Thoracic aorta (tissue), 2 donors: ENCODE data around the gene MPPED1. TPM values are rescaled to one million over a fixed set of nuclear protein-coding genes. Genes with fewer than 3 reads are reported as not detected.

Source experiments
- ATAC-seq: fragments of 150-250 bp; one replicate; pipeline ENCODE4 v1.8.0; 2017; ENCODE audit warnings: low read depth; ENCODE audit not compliant: insufficient number of reproducible peaks, low FRiP score
- DNase-seq: peaks from one replicate; pipeline ENCODE4 v3.0.0-alpha.2; 2020; ENCODE audit warnings: low spot score
- H3K27ac ChIP-seq, 2 donors: fragments of 200-600 bp; sonication (generic); 1 replicate in 1 of 2; 2 replicates in 1 of 2; pipeline ENCODE4 v1.5.1; 2016; ENCODE audit warnings: mild to moderate bottlenecking in 2 of 2, moderate library complexity in 2 of 2
- H3K27me3 ChIP-seq: fragments of 200-600 bp; sonication (generic); replicated peaks from 2 replicates; pipeline ENCODE4 v1.6.0; 2016; ENCODE audit warnings: mild to moderate bottlenecking; ENCODE audit not compliant: insufficient read depth
- H3K36me3 ChIP-seq: fragments of 200-600 bp; sonication (generic); one replicate; pipeline ENCODE4 v1.5.1; 2016
- H3K4me1 ChIP-seq, 2 donors: fragments of 200-600 bp; sonication (generic); 1 replicate in 1 of 2; 2 replicates in 1 of 2; pipeline versions ENCODE4 v1.5.1 to v1.6.0; 2016; ENCODE audit warnings: low read depth in 2 of 2, mild to moderate bottlenecking in 1 of 2; ENCODE audit not compliant: control insufficient read depth in 1 of 2
- H3K4me3 ChIP-seq: fragments of 200-600 bp; sonication (generic); 2 replicates; pipeline ENCODE4 v1.5.1; 2016; ENCODE audit warnings: mild to moderate bottlenecking
- H3K9me3 ChIP-seq: fragments of 200-600 bp; sonication (generic); 2 replicates; pipeline ENCODE4 v1.5.1; 2016
- CTCF ChIP-seq: fragments of 200-600 bp; sonication (generic); IDR thresholded peaks from one replicate; pipeline ENCODE4 v1.5.1; 2019; ENCODE audit warnings: antibody characterized with exemption
- total RNA-seq, 2 donors: library from RNA; depleted of rRNA; stranded (reverse); fragments of >200 nt; gene quantifications; one replicate each; pipeline versions ENCODE4 v1.1.0 to v1.2.3, GENCODE V29; 2016

MPPED1 gene
- total RNA-seq, 2 donors from 2014 or later = not detected

GRCh38 chr22:43418079-43418825, 6.4 kb downstream of the MPPED1 start:
- H3K27me3 ChIP-seq = no peaks in the 10 kb centered on the region
- no peak for TF ChIP-seq CTCF
- H3K36me3 ChIP-seq = no peaks in the 10 kb centered on the region

GRCh38 chr22:43419371-43420080, 7.7 kb downstream of the MPPED1 start:
- no peak for ATAC-seq
- H3K27me3 ChIP-seq = no peaks in the 10 kb centered on the region

More at GRCh38 chr22:43418079-43418825, 6.4 kb downstream of the MPPED1 start:
- no peak for ATAC-seq
- no peak overlapping the region for H3K27ac ChIP-seq
- no peak overlapping the region for H3K4me3 ChIP-seq
- H3K9me3 ChIP-seq = no peaks in the 10 kb centered on the region
- no peaks in the 10 kb centered on the region for H3K4me1 ChIP-seq
- DNase-seq = no peak

GRCh38 chr22:43421046-43421665, 9.3 kb downstream of the MPPED1 start:
- no peak overlapping the region for H3K4me3 ChIP-seq
- no peak for ATAC-seq
- no peak for DNase-seq
- no peaks in the 10 kb centered on the region for H3K4me1 ChIP-seq
- H3K27me3 ChIP-seq = no peaks in the 10 kb centered on the region
- H3K27ac ChIP-seq = no peak overlapping the region
- H3K9me3 ChIP-seq = no peaks in the 10 kb centered on the region
- no peaks in the 10 kb centered on the region for H3K36me3 ChIP-seq
- TF ChIP-seq CTCF = no peak

More at GRCh38 chr22:43419371-43420080, 7.7 kb downstream of the MPPED1 start:
- Histone ChIP-seq H3K27ac (no peak overlapping the region), H3K4me3 (no peak overlapping the region), H3K36me3 (no peaks in the 10 kb centered on the region), H3K9me3 (no peaks in the 10 kb centered on the region), H3K4me1 (no peaks in the 10 kb centered on the region)
- no peak for TF ChIP-seq CTCF
- DNase-seq = no peak

- H3K4me1 ChIP-seq = no peaks in the 10 kb centered on the region
- H3K9me3 ChIP-seq = no peaks in the 10 kb centered on the region
- no peak overlapping the region for H3K27ac ChIP-seq
- ATAC-seq (no peak), DNase-seq (no peak)
- no peak for TF ChIP-seq CTCF
- H3K36me3 ChIP-seq = no peaks in the 10 kb centered on the region
- H3K4me3 ChIP-seq = no peak overlapping the region
- no peaks in the 10 kb centered on the region for H3K27me3 ChIP-seq
Measured at GRCh38 chr22:43421914-43422615, 10.3 kb downstream of the MPPED1 start.

- H3K27me3 ChIP-seq = no peaks in the 10 kb centered on the region
- no peak overlapping the region for H3K27ac ChIP-seq
- ATAC-seq (no peak), DNase-seq (no peak)
- H3K4me3 ChIP-seq = no peak overlapping the region
- H3K4me1 ChIP-seq = no peaks in the 10 kb centered on the region
- no peak for TF ChIP-seq CTCF
- H3K9me3 ChIP-seq = no peaks in the 10 kb centered on the region
- H3K36me3 ChIP-seq = no peaks in the 10 kb centered on the region
Measured at GRCh38 chr22:43423046-43423445, 11.2 kb downstream of the MPPED1 start.
